Measurements from ENCODE around the gene PLEKHA5.
"Not testable (repeated sequence)": the region's sequence is repeated elsewhere in the genome, so short reads cannot be mapped to it uniquely, and the experiment has no call there.

PLEKHA5 gene

DNA sequence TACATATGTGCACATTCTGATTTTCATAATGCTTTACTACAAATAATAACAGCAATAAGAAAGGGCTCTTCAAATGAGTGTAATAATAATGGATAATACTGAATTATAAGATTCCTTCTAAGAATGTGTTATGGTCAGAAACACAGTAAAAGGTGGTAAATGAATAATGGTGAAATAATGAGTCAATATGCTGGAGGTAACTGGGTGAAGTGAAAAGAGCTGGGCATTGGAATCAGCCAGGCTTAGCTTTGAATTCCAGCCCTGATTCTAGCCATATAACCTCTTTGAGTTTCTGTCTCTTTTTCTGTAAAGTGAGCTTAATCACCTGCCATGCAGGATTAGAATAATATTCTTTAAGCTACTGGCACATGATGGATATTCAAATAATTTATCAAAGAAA, 39.1 kb downstream of the PLEKHA5 start:
- peak; percentile 57 for DNase-seq

DNA sequence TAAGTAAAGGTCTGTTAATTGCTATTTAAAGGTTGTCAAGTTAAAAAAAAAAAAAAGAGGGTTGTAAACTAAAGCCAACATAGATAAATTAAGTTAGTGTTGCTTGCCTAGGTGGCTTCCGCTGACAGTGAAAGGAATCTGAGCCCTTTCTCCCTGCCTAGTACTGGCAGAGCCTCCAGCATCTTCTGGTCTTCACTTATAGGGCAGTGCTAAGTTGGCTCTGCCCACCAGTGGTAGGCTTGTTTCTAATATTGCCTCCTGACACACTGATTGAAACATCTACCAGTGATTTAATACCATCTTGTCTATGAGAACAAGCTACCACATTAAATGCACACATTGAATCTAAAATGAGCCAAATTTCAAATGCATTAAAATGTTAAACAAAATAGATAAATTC, 39.7 kb downstream of the PLEKHA5 start:
- no peak for DNase-seq

DNA sequence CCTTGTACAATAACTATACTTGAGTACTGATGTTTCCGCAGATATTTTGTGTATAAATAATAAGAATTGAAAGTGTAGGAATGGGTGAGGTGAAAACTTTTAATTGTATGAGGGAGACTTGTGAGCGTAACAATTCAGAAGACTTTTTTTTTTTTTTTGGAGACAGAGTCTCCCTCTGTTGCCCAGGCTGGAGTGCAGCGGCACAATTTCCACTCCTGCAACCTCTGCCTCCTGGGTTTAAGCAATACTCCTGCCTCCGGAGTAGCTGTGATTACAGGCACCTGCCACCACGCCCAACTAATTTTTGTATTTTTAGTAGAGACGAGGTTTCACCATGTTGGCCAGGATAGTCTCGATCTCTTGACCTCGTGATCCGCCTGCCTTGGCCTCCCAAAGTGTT, 40.8 kb downstream of the PLEKHA5 start:
- DNase-seq = not testable (repeated sequence)

DNA sequence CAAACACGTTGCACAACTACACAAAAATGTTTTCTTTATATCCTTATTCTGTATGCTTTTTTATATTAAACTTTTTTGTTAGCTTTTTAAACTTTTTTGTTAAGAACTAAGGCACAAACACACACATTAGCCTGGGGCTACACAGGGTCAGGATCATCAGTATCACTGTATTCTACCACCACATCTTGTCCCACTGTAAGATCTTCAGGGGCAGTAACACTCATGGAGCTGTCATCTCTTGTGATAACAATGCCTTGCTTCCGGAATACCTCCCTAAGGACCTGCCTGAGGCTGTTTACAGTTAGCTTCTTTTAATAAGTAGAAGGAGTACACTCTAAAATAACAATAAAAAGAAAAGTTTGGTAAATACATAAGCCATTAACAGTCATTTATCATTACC, 42.2 kb downstream of the PLEKHA5 start:
- no peak for DNase-seq

DNA sequence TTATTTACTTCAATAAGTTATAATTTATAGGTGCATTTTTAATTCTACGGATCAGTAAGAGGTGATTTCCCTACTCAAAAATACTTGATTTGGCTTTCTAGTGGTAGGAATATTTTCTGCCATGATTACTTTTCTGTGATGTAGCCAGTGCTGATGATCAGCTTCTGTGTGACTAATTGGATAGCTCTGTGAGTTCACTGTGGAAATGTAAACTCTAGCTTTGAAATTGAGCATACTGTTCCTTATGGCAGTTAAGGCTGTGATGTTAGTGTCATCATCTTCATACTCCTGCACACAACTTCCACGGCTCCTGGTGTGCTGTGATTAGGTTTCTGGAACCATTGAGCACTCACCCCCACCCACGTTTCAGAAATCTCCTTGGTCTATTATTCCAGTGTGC, 48.2 kb downstream of the PLEKHA5 start:
- no peak for DNase-seq

DNA sequence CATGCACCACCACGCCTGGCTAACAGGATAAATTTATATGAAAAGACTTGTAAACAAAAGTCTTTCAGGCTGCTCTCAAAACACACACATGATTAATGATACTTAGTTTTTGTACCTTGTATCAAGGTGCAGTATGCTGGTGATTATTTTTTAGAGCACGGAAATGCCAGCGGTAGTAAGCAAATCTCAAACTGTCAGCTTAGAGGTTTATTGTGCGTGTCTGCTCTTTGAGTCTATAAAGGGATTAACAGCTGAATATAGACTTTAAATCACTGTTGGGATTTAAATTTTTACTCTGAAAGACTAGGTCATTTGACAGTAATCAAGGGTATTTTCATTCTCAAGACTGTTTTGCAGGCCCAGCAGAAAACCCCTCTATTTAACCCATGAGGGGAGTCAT, 50.5 kb downstream of the PLEKHA5 start:
- DNase-seq = no peak

DNA sequence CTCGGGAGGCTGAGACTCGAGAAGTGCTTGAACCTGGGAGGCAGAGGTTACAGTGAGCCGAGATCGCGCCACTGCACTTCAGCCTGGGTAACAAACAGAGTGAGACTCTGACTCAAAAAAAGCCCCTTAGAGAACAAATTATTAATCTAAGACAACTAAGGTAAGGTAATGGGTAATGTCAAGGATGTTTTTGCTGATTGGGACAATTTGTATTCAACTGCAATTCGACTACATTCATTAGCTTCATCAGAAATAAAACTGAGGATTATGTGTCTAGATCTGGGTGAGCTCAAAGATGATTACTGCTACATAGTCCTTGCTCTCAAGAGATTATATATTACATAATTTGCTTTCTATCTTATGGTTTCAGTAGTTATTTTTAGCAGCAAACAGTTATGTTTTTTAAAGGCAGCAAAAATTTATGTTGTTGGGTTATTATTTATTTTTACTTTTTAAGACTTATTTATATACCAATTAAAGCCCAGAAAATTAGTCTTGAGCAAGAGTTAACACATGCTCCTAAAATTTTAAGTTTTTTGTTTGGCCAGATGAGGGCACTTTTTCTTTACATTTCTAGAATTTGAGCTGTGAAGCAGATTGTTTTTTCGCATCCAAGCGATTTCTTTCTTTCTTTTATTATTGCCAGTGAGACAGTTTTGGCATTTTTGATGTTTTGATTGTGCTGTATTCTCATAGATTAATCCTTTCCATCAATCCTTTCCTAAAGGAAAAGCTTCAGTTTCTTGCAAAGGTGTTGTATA, 52.3 kb downstream of the PLEKHA5 start:
- no peak for DNase-seq

DNA sequence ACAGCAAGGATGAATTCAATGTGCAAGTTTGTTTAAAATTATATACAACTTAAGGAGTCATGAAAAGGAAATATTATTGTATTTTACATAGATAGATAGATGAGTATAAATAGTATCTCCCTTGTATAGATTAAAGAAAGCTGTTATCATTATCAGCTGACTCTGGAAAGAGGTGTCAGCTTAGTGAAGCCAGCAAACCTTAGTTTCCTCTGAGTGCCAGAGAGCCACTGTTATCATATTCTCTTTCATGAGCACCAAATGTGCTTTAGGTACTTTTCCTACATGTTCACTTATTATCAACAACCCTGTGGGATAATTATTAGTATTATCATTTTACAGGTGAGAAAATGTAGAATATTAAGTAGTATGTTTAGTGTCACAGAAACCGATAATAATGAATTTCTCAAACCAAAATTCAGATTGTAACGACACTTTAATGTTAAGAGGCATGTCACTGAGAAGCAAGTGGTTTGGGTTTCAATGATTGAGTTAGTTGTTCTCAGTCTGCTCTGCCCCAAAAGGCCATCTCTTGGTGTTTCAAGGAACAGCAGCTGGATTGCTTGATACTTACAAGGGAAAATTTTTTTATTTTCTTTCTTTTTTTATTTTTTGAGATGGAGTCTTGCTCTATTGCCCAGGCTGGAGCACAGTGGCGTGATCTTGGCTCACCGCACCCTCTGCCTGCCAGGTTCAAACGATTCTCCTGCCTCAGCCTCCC, 53.7 kb downstream of the PLEKHA5 start:
- no peak for DNase-seq

DNA sequence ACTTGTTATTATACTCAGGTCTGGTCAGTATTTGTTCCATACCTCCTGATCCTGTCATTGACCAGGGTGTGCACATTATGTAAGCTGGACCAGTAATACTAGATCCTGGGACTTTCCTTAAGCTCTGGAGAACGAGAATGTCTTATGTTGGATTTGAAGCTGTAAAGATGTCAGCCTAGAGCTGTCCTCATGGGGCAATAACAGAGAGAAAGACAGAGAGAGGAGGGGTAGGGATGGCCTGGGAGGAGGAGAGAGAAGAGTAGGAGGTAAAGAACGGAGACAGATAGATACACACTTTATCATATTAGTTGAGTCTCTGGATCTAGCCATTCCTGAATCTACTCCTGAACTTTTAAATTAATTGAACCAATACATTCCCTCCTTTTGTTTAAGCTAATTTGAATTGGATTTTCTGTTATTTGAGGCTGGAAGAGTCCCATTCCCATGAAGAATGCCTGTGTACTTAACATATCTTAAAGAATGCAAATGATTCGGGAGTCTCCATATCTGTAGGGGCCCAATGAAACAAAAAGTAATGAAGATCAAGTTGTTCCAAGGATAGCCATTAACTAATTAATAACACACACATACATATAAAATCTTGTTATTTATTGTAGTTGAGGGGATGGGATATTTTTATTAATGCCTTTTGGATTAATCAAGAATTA, 55.9 kb downstream of the PLEKHA5 start:
- no peak for DNase-seq

DNA sequence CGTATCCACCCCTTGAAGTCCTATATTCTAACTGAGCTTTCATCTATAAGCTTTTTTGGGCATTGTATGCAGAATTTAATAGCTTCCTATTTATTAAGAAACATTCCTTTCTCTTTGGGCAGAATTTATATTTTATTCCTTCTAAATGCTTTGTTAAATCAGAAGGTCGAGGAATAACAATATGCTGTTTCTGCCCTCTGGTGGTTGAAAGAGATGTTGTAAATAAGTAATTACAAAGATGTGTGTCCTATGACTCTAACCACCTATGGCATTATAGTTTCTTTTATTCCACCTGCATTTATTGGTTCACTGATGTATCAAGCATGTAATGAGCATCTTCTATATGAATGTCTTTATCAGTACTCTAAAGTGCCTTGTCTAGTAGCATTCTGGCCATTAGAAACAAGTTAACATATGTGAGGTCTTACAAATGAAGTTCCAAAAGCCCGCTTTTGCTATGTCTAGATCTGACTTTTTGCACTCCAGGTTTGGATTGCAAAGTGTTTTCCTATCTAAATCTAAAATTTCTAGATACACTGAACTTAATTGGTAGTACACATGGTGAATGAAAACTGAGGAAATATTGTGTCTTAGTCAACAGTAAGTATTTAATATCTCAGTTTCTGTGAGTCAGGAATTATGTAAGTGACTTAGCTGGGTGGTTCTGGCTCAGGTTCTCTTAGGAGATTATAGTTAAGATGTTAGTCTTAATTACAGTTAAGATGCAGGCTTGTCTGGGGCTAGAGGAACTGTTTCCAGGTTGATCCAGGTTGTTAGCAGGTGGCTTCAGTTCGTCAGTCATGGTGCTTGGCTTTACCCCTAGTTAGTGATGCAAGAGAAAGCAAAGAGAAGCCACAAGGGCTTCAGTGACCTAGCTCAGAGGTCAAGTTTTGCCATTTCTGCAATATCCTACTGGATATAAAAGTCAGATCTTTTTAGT, 57.5 kb downstream of the PLEKHA5 start:
- peak; percentile 40 for DNase-seq

DNA sequence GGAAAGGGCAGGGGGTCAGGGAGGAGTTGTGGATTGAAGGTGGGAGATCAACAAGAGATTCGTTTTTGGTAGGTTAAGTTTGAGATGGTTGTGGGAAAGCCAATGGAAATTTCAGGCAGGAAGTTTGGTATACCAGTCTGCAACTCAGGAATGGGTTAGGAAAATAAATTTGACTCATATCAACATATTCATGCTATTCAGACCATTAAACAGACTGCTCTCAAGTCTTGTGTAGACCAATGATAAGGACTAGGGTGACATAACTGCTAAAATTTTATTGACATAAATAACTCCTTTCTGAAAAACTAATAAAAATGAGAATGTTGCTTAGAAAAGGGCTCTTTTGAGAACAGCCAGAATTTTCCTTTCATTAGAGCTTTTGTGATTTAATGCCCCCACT, 60.0 kb downstream of the PLEKHA5 start:
- DNase-seq = no peak

DNA sequence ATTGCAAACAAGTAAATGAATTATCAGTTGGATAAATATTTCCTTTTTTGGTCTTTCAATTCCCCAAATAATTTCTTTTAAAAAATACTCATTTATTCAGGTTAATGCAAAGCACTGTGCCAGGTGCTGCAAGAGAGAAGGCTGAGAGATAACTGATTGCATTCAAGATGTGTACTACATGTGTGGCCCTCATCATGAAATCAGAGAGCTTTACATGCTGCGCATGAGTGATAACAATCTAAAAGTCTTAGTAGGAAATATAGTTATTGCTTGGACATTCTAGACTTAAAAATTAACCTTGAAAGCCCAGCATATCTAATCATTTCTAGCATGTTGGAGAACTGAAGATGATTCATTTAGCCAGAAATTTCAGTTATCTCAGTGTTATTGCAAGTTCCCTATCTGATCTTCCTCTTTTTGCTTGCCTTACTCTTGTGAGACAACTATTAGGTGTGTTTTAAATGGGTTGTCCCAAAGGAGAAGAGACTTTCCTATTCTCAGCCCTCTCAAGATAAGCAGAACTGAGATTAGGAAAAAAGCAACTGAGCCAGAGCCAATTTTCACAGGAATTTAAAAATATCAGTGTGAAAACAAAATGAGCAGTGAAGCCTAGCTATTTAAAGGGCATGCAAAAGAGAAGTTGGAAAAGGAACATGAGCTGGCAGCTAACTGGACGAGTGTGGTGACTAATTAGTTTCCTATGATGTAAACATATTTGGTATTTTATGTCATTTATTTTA, 60.9 kb downstream of the PLEKHA5 start:
- DNase-seq = peak; percentile 73

DNA sequence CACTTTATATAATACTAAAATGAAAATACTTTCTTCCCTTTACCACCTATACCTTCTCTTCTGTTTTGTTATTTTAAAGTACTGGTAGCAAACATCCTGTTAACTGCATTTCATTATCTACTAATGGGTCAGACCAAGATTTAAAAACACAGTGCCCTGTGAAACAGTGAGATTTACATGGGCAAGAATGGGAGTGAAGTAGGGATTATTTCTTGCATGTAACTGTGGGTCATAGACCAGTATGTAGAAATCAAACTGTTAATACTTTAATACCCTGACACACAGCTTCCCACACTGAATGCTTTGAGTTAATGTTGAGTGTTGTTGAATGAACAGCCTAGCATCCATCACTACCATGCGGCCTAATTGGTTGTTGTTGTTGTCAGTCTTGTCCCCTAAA, 61.6 kb downstream of the PLEKHA5 start:
- no peak for DNase-seq

DNA sequence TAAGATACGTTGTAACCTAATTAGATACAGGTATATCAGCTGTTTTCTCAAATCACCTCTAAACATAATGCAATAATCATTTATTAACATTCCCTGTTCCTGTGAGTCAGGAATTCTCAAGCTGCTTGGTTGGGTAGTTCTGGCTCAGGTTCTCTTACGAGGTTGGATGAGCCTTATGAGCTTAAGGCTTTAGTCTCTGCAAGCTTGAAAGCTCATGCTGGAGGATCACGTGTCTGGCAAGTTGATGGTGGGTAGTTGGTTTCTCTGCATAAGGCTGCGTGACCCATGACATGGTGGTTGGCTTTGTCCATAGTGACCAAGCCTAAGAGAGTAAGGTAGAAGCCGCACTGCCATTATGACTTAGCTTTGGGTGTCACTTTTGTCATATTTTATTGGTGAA, 62.0 kb downstream of the PLEKHA5 start:
- peak; percentile 87 for DNase-seq

DNA sequence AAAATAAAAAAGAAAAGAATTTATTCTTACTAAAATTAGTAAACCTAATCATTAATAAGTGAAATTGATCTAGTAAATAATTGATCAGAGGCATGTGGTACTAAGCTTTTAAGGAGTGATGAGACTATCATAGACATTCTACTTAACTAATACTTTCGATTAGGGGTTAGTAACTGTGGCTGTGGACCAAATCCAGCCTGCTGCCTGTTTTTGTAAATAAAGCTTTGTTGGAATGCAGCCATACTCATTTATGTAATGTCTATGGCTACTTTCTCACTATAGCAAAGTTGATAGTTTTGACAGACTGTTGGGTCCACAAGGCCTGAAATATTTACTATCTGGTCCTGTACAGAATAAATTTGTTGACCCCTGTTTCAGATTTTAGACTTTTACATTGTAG, 63.2 kb downstream of the PLEKHA5 start:
- DNase-seq = no peak

DNA sequence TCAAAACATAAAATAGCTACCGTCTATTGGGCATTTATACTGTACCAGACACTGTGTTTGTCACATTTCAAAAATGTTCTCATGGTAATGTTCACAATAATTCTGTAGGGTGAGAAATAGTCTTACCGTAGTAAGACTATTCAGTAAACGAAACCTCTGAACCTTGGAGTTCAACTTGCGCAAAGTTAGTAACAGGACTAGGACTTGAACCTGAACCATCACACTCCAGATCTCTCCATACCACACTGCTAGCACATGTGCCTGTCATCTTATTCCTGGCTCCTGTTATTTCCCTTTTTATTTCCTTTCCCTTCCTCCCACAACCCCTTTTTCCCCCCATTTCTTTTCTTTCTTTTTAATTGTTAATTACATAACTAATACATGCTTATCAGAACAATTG, 65.4 kb downstream of the PLEKHA5 start:
- no peak for DNase-seq

DNA sequence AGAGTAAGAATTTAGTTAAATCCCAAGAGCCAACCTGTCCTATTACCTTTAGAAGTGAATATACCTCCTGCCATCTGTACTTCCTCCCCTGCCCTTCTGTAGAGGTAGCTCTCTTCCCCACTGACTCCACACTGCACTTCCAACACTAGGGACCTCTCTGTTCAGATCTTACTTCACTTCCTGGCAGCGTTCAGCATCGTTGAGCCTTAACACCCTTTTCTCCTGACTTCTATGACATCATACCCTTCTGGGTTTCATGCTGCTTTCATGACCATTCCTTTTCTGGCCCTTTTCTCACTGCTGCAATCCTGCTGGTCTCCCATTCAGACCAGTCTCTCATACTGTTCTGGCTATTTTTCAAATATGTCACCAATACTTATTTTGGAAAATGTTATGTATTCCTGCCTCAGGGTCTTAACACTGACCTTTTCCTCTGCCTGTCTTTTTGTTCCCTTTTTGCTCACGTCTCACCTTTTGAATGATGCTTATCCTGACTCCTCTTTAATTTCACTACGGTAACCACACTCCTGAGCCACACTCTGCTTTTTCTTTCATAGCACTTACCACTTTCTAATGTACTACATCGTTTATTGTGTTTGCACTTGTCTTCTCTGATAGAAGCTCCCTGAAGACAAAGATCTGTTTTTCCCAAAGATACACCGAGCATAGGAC, 67.6 kb downstream of the PLEKHA5 start:
- no peak for DNase-seq

DNA sequence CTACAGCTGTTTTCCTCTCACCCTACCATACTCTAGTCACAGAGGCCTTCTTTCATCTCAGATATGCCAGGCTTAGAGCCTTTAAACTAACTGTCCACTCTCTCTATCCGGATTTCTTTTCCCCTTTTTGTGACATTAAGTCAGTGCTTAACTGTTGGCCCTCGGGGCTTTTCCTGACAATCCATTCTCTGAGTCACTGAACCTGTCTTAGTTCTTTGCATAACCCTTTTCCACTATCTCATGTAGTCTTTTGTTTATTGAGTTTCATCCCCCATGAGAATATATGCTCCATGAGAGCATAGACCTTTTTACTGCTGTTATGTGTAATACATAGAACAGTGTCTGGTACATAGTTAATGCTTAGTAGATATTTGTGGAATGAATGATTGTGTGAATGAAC, 68.7 kb downstream of the PLEKHA5 start:
- peak; percentile 62 for DNase-seq

DNA sequence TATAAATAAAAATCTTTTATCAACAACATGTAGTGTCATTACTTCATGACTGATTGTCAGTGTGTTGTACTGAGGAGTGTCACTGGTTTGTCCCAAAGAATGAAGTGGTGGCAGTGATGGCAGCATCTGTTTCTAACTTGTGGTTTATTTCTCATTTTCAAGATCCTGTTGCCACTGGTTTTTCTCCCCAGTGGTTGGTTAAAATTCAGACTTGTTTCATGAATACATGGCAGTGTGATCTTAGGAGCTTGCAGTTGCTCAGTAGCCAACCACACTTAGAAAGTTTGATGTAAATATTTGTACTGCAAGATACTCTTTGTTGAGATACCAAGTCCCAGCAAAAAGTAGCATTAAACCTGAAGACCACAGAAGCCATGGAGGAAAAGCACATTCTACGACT, 69.8 kb downstream of the PLEKHA5 start:
- DNase-seq = no peak

DNA sequence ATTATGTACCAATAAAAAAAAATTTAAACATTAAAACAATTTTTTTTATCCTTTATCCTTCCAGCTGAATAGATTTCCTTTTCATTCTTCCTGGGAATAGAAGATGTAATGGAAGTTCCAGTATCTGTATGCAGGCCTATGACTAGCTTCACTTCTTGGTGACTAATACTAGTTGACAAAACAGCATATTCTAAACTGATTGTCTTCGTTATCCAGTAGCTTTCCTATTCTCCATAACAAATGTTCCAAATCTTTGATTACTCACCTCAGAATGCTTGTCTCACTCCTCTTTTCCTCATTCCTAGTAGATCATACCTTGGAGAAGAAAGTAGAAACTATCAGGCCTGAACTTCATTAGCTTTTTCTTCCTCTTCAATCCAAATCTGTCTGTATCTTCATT, 70.7 kb downstream of the PLEKHA5 start:
- peak; percentile 15 for DNase-seq

DNA sequence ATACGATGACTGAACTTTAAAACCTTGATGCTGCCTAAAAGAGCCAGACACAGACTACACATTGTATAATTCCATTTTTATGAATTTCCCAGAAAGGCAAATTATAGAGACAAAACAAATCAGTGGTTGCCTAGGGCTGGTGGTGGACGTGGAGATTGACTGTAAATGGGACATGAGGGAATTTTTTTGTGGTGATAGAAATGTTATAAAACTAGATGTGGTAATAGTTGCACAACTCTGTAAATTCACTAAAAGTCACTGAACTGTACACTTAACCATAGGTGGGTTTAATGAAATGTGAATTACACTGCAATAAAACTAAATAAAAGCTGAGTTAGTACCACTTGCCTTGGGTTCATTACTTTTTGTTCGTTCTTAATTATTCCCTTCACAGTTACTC, 72.1 kb downstream of the PLEKHA5 start:
- no peak for DNase-seq

DNA sequence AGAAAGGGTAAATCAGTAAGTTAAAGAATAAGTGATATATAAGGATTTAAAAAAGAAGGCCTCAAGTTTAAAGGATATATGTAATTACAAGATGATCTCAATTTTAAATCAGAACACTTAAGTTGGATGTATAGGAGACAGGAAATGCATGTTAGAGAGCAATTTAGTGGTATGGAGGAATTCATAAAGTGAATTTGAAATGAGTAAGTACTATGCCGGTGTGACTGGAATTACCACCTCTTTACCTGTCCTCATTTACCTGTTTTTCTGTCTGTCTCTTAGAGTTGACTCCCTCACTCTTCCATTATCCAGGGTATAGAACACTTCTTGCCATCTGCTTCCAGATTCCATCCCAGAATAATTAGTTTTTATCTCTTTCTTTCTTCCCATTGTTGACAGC, 73.5 kb downstream of the PLEKHA5 start:
- no peak for DNase-seq
